HPDE6-E6E7 (cell line): Measurements from ENCODE around the gene HK1.

Source experiments
- DNase-seq: peaks from one replicate; pipeline ENCODE4 v3.0.0; 2011; ENCODE audit warnings: missing footprints; ENCODE audit errors: extremely low spot score

Gene HK1

GRCh38 chr10:69419096-69419743 lies 140.9 kb downstream of the HK1 start:
- DNase-seq, result no peak

- DNase-seq, result no peak
These were observed 141.4 kb downstream of the HK1 start for GRCh38 chr10:69419744-69420126.

- no peak for DNase-seq
These were observed 143.5 kb downstream of the HK1 start for GRCh38 chr10:69421611-69422308.

GRCh38 chr10:69422676-69423075 lies 144.4 kb downstream of the HK1 start:
- no peak for DNase-seq

- no peak for DNase-seq
These were observed 146.7 kb downstream of the HK1 start for GRCh38 chr10:69425041-69425440.

GRCh38 chr10:69425511-69426298 lies 147.4 kb downstream of the HK1 start:
- no peak for DNase-seq

- no peak for DNase-seq
These were observed 148.1 kb downstream of the HK1 start for GRCh38 chr10:69426376-69426727.

- no peak for DNase-seq
These were observed 149.9 kb downstream of the HK1 start for GRCh38 chr10:69428165-69428564.

GRCh38 chr10:69434169-69434568 lies 155.9 kb downstream of the HK1 start:
- no peak for DNase-seq

- DNase-seq, result no peak
These were observed 156.6 kb downstream of the HK1 start for GRCh38 chr10:69434926-69435325.

- no peak for DNase-seq
These were observed 157.7 kb downstream of the HK1 start for GRCh38 chr10:69435966-69436520.

GRCh38 chr10:69437321-69438259 lies 159.3 kb downstream of the HK1 start:
- no peak for DNase-seq

- no peak for DNase-seq
These were observed 160.4 kb downstream of the HK1 start for GRCh38 chr10:69438536-69439349.

GRCh38 chr10:69439350-69439739 lies 161.0 kb downstream of the HK1 start:
- no peak for DNase-seq

- no peak for DNase-seq
These were observed 161.7 kb downstream of the HK1 start for GRCh38 chr10:69439813-69440506.

- DNase-seq, result no peak
These were observed 165.1 kb downstream of the HK1 start for GRCh38 chr10:69443354-69443753.

GRCh38 chr10:69445041-69445440 lies 166.7 kb downstream of the HK1 start:
- no peak for DNase-seq

- no peak for DNase-seq
These were observed 167.9 kb downstream of the HK1 start for GRCh38 chr10:69446229-69446628.

GRCh38 chr10:69446650-69447151 lies 168.4 kb downstream of the HK1 start:
- peak; percentile 66 for DNase-seq

GRCh38 chr10:69449841-69450240 lies 171.5 kb downstream of the HK1 start:
- no peak for DNase-seq
